Measurements from ENCODE around the gene TSPAN11. TPM values are rescaled to one million over a fixed set of nuclear protein-coding genes. Genes with fewer than 3 reads are reported as not detected.

Gene TSPAN11
- total and polyA plus RNA-seq, 2 of the 4 experiments (the other 2 are of a cell fraction), result 0.18 to 0.26 TPM

- Histone ChIP-seq H4K8ac (ENCODE audit: low read depth in 2 of 2, low read length in 2 of 2) (no peak overlapping the region), H3K27me3 (ENCODE audit: control insufficient read depth, insufficient read depth, low read length) (peaks cover 7% of the 10 kb centered on the region), H3K56ac (ENCODE audit: extremely low read depth, insufficient read depth, low read length) (no peak overlapping the region), H3K4me2 (ENCODE audit: low read depth, low read length) (no peak overlapping the region), H3K23ac (ENCODE audit: low read depth, low read length) (no peak overlapping the region), H4K5ac (ENCODE audit: low read depth, low read length) (no peak overlapping the region), H3K9ac (ENCODE audit: low read depth, low read length) (no peak overlapping the region), H3K9me1 (ENCODE audit: insufficient read depth, low read length) (no peaks in the 10 kb centered on the region), H3K79me1 (ENCODE audit: low read depth in 1 of 2, low read length in 2 of 2) (no peaks in the 10 kb centered on the region), H4K20me1 (ENCODE audit: insufficient read depth, low read length) (no peaks in the 10 kb centered on the region), H3K36me3 (ENCODE audit: control insufficient read depth, insufficient read depth, low read length) (no peaks in the 10 kb centered on the region), H2BK5ac (ENCODE audit: low read depth, low read length, poor library complexity, severe bottlenecking) (no peak overlapping the region), H2BK20ac (ENCODE audit: low read depth, low read length) (no peak overlapping the region), H3K14ac (replicated peaks; ENCODE audit: low read depth, low read length) (no peak overlapping the region), H4K91ac (ENCODE audit: insufficient read depth, low read depth, low read length) (no peak overlapping the region), H3K27ac (ENCODE audit: insufficient read depth, low read length) (no peak overlapping the region), H3K9me3 (ENCODE audit: control insufficient read depth, insufficient read depth, low read length) (no peaks in the 10 kb centered on the region), H3K4me1 (ENCODE audit: control insufficient read depth, insufficient read depth, low read length) (peaks cover 3% of the 10 kb centered on the region; the same call in 1 of the 2 replicates), H2BK15ac (ENCODE audit: low read depth, low read length) (no peak overlapping the region), H2AK9ac (replicated peaks; ENCODE audit: low read depth, low read length, poor library complexity) (no peak overlapping the region), H2AK5ac (ENCODE audit: low read depth, low read length) (no peak overlapping the region), H2AFZ (replicated peaks; ENCODE audit: low read length, poor library complexity) (no peak overlapping the region), H3K4ac (ENCODE audit: low read depth, low read length) (no peak overlapping the region), H3K18ac (ENCODE audit: low read depth, low read length) (no peak overlapping the region), H2BK120ac (ENCODE audit: low read depth, low read length) (no peak overlapping the region), H3K4me3 (ENCODE audit: insufficient read depth, low read depth, low read length) (no peak overlapping the region)
- dilution Hi-C loops (cut with HindIII; ENCODE audit: low sequenced_read_pairs, unreplicated experiment) (no loop called here), in situ Hi-C loops (cut with MboI; ENCODE audit: low sequenced_read_pairs) (no loop called here), intact Hi-C loops (cut with micrococcal nuclease) (no loop called here)
- no CpG with 5 or more reads among the region's 2 CpGs for WGBS, 2 experiments (ENCODE audit: extremely low coverage in 2 of 2, insufficient read length in 1 of 2)
- BruUV-seq (replicated peaks), result no TSS peak
- DNase-seq (no peak), ATAC-seq (ENCODE audit: low read depth) (no peak)
- TF ChIP-seq CTCF (conservative IDR thresholded peaks at IDR 0.05; ENCODE audit: low read depth, low read length) (no peak), CHD1 (IDR thresholded peaks at IDR 0.05; ENCODE audit: low read depth, low read length) (no peak), RAD21 (IDR thresholded peaks at IDR 0.05; ENCODE audit: low read length) (no peak), RCOR1 (IDR thresholded peaks at IDR 0.05; ENCODE audit: insufficient replicate concordance, low read length) (no peak), RFX5 (IDR thresholded peaks at IDR 0.05; ENCODE audit: low read depth, low read length) (no peak), MXI1 (IDR thresholded peaks at IDR 0.05; ENCODE audit: borderline replicate concordance, low read depth, low read length) (no peak), FOS (IDR thresholded peaks at IDR 0.05; ENCODE audit: low read depth, low read length) (no peak), POLR2A (IDR thresholded peaks at IDR 0.05; ENCODE audit: low read depth, low read length) (no peak), USF2 (IDR thresholded peaks at IDR 0.05; ENCODE audit: low read depth, low read length) (no peak), ELK1 (IDR thresholded peaks at IDR 0.05; ENCODE audit: borderline replicate concordance, low read depth, low read length) (no peak), MAFK (IDR thresholded peaks at IDR 0.05; ENCODE audit: low read depth, low read length) (no peak), MAZ (IDR thresholded peaks at IDR 0.05; ENCODE audit: borderline replicate concordance, low read depth, low read length) (no peak), CEBPB (IDR thresholded peaks at IDR 0.05; ENCODE audit: low read depth, low read length) (no peak), NFE2L2 (IDR thresholded peaks at IDR 0.05; ENCODE audit: low read depth, low read length) (no peak), BHLHE40 (IDR thresholded peaks at IDR 0.05; ENCODE audit: low read depth, low read length) (no peak), SMC3 (IDR thresholded peaks at IDR 0.05; ENCODE audit: low read depth, low read length) (no peak)
- ChIA-PET POLR2A (ENCODE audit: unreplicated experiment) (no interaction called here), CTCF (no interaction called here)
Observed at GRCh38 chr12:31037931-31038330, 111.4 kb downstream of the TSPAN11 start.

Measured in IMR-90 (cell line).